SKM-1 treated with dmso at 0.1 percent for 144 hours (cell line): ENCODE measurements around the gene OTOL1.

Experiments
- DNase-seq: peaks from one replicate; lab custom pipeline; 2025; ENCODE audit not compliant: unreplicated experiment; lab: John Stamatoyannopoulos, UW

OTOL1 gene

DNA sequence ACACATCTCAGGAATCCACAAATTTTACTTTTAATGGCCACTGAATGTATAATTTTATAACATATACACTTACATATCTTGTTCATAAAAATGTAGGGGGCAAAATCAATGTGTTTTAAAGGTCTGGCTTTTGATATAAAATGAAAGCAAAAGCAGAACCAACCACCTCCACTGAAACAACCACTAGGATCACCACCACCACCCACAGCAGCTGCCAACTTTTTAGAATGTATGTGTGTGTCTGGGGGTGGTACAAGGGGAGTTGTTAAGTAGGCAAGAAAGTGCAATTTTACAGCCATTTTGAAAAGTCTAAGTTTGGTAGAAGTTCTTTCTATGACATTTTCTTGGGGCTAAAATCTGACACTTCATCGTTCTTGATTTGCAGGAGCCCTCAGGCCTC lies 44.0 kb downstream of the OTOL1 start:
- no peak for DNase-seq

GRCh38 chr3:161545824-161546223 lies 49.2 kb downstream of the OTOL1 start:
- no peak for DNase-seq

DNA sequence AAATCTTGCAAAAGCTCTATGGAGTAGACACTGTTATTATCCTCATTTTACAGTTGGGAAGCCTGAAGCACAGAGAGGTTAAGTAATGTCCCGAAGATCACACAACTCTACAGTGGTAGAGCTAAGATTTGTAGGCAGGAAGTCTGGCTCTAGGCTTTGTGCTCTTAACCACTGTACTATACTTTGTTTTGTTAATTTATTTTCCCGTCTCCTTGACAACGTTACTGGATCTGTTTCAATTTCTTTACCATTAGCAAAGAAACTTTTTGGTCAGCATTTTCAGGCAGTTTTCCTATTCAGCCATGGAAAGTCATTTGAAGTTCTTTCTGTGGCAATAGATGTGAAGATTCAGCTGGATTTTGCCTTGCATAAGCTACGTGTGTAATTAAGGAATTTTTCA lies 51.7 kb downstream of the OTOL1 start:
- DNase-seq: no peak

DNA sequence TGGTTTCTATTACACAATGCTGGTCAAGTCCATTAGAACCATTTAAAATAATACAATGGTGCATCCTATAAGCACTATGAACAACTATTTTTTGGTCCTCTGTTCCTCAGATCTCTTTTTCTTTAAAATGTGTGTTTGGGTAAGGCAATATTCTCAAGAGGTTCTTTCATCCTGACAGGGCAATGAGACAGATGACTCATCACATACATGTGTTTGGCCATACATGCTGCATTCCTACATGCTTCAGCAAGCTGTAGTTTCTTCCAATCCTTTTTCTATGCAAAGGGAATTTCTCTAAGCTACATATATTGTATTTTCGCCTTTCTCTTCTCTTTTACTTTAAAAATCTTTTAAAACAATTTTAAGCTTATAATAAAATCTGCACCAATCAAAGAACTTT lies 52.7 kb downstream of the OTOL1 start:
- DNase-seq: no peak

- DNase-seq: no peak
Measured at GRCh38 chr3:161550491-161551195, 54.0 kb downstream of the OTOL1 start.

DNA sequence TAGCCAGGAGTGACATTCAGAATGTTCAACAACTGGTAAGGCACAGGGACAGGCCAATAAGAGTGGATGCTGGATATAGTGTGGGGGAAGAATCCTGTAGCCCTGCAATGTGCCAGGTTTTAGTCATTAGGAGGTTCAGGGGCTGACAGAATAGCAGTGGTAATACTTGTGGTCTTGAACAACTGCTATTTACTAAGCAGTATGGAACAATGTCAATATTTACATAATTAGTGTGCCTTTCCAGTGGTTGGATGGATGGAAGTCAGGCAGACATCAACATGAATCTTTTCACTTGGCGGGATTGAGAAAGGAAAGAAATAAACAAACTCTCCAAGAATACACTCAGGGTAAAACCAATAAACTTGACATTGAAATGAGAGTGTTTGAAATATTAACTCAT lies 55.1 kb downstream of the OTOL1 start:
- DNase-seq: no peak

DNA sequence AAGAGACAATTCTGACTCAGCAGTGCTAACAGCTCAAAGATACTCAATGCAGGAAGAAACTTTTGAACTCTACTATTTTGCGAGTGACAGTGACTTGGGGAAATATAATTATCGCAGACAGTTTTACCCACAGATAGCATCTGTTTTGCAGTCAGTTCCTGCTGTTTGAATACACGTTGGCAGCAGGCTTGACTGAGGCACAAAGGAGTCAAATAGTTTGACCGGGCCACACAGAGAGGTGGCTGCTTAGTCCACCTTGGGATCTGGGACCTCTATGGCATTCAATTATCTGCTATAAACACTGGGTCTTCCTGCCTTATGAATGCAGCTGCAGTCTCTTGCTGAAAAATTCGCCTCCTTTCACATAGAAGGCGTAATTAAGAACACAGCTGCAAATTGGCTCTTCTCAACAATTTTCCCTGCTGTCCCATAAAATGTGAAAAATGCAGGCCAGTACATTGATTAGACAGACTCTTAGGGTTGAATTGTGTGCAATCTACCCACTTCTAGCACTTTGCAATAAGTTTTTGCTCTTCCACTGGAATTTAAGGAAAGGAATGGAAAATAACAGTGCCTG lies 56.5 kb downstream of the OTOL1 start:
- no peak for DNase-seq
